SHP77 treated with DMSO at 0.1 percent for 48 hours (cell line): ENCODE measurements around the gene DAW1.
"Not testable (repeated sequence)": the region's sequence is repeated elsewhere in the genome, so short reads cannot be mapped to it uniquely, and the experiment has no call there.

Experiments used
- DNase-seq: peaks from one replicate; lab custom pipeline; 2025; lab: John Stamatoyannopoulos, UW

Gene DAW1, protein sequence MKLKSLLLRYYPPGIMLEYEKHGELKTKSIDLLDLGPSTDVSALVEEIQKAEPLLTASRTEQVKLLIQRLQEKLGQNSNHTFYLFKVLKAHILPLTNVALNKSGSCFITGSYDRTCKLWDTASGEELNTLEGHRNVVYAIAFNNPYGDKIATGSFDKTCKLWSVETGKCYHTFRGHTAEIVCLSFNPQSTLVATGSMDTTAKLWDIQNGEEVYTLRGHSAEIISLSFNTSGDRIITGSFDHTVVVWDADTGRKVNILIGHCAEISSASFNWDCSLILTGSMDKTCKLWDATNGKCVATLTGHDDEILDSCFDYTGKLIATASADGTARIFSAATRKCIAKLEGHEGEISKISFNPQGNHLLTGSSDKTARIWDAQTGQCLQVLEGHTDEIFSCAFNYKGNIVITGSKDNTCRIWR

DNA sequence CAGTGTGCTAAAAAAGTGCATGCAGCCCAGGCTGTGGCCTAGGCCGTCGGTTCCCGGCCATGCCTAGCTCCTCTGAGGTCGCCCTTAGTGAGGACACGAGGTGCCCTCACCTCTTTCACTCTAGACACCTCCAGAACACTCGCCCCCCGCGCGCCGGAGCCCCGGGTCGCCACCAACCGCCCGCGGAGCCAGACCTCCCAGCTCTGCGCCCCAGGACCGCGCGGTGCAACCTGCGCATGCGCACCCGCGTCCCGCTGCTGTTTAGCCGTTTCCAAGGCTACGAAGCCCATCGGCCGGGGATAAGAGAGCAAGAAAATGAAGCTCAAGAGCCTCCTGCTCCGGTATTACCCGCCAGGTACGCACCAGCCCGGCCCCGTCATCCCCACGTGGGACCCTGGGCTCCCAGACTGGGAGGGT, at the start of gene DAW1:
DAW1 (plus strand) TSS at position 257 of the 417 bp plus-strand sequence; CDS start at position 316, 59 bp downstream.
- DNase-seq, result no peak

GRCh38 chr2:227822416-227823003, 48.9 kb upstream of the DAW1 start:
- DNase-seq, result no peak

DNA sequence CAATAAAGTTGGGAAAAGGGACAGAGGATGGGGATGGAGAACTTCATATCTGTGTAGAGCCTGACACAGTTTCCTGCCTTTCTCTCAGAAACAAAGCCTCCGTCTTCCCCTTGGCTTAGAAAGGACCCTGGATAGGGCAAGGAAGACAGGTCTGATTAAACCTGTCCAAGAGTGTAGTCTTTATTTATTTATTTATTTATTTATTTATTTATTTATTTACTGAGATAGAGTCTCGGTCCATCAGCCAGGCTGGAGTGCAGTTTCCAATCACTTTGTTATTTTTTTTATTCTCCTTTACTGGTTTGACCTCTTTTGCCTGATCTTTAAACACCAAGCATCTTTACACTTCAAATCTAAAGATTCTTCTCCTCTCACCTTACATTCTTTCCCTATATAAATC, 47.5 kb upstream of the DAW1 start:
- DNase-seq, result no peak

DNA sequence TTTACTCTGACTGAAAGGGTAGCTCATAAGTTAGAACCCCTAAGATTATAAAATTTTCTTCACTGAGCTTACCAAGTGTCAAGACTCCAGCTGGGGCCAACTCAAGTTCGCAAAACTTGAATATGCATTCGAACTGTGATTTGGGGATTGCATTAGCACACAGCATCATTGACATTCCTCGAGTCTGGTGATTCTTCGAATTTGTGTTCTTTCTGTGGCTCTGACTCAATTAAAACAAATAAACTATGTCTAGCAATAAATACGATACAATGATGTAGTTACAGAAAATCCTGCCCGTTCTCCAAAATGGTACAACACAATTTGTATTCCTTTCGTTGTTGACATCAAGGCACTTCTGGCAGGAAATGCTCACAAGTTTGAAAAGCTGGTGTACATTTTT, 46.7 kb upstream of the DAW1 start:
- no peak for DNase-seq

GRCh38 chr2:227826019-227826521, 45.4 kb upstream of the DAW1 start:
- DNase-seq, result no peak

DNA sequence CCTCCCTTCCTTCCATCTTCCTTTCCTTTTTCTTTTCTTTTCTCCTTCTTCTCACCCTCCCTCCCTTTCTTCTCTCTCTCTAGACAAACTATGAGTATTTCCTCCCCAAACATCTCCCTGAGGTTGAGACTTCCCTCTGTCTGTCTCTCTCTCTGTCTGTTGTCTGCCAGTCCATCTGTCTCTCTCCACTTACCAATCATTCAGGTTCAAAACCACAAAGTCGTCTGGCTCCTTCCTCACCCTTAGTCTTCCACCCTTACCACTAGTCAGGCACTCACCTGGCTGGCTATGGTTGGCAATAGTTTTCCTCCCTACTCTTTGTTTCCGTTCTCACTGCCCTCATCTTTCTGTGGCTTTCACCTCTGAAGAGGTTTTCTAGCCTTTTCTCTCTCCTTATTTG, 44.9 kb upstream of the DAW1 start:
- no peak for DNase-seq

- DNase-seq, result no peak
These were observed 44.3 kb upstream of the DAW1 start for GRCh38 chr2:227827143-227827542.

DNA sequence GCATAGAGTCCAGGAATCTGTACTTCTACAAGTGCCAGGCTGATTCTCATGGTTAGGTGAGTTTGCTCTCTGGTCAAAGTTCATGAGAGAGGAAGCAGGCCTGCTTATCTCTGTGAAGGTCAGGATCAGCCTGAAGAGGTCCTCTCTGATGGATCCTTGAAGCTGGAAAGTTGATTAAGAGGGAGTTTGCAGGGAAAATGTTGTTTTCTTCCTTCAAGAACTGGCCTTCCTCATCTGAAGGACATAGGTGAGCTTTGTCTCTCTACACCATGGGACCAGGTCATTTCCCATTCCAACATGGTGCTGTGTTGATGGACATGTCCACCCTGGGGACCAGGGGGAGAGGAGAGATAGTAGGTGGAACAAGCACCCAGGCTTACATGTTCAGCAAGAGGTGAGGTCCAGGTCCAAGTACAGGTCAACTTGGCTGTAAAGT, 42.9 kb upstream of the DAW1 start:
- no peak for DNase-seq

DNA sequence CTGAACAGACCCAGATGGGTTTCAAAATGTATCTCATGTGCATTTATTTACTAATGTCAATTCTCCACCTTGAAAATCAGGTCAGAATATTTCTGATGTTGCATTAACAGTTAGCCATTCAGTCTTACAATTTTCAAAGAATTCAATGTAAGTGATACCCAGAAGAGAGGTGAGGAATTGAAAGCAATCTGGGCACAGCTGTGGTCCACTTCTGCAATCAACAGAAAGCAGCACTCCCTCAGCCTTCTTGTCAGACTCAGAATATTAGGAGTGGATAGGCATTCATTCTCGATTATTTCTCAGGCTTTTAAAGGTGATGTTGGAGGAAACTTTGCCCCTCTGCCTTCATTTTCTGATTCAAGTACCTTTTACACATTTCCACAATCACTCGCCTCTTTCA, 42.1 kb upstream of the DAW1 start:
- DNase-seq, result no peak

GRCh38 chr2:227834423-227834822, 37.0 kb upstream of the DAW1 start:
- no peak for DNase-seq

- no peak for DNase-seq
These were observed 36.3 kb upstream of the DAW1 start for GRCh38 chr2:227834916-227835650.

- DNase-seq, result not testable (repeated sequence)
These were observed 31.9 kb upstream of the DAW1 start for GRCh38 chr2:227839339-227840129.

GRCh38 chr2:227846831-227847230, 24.6 kb upstream of the DAW1 start:
- DNase-seq, result no peak

DNA sequence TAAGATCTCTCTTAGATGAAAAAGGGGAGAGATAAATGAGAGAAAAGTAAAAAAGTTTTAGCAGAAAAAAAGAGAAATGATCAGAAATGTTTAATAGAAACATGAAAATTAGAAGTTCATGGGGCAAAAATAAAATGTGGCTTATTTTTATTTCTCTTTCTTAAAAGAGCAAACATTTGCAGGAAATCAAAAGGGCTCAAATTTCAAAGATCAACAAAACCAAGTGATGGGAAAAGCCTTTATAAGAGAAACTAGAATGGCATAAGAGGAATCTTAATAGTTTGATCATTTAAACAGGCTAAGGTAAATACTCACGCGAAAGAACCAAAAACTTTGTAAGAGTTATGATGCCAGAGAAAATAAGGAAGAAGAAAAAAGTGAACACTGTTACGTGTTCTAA, 23.3 kb upstream of the DAW1 start:
- no peak for DNase-seq

DNA sequence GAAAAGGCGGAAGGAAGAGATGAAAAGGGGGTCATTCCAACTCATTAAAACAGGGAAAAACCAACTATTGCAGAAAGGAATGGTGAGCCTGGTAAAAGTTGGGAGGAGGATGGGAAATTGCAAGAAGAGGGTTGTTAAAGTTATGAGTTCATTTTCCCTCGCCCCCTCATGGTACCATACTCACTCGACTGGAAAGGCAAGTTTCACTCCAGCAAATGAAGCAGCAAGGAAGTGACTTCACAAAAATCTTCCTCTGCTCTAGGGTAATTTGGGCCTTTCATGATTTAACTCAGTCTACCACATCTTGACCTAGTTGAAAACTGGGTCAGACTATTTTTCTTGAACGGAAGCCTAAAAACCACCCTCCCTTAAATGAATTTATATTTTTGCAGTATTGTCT, 22.8 kb upstream of the DAW1 start:
- DNase-seq, result no peak

GRCh38 chr2:227849906-227850305, 21.5 kb upstream of the DAW1 start:
- no peak for DNase-seq

DNA sequence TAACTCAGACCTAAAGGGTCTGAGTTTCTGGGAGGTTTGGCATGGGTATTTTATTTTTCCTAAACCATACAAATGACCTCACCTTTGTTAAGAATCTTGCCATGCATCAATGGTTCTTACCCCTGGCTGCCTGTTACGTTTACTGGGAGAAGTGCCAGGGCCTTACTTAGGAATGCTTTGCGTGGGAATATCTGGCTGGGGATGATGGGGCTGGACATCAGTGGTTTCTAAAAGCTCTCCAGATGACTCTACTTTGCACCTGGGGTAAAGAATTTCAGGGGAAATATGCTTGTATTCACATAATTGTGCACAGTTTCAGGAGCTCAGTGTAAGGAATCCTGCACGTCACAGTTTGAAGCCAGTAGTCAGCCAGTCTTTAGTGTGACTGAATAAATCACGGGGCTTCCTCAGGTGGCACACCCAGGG, 18.2 kb upstream of the DAW1 start:
- DNase-seq, result no peak

- DNase-seq, result no peak
These were observed 17.6 kb upstream of the DAW1 start for GRCh38 chr2:227853765-227854271.

- no peak for DNase-seq
These were observed 16.0 kb upstream of the DAW1 start for GRCh38 chr2:227855440-227855839.

GRCh38 chr2:227856697-227857096, 14.7 kb upstream of the DAW1 start:
- no peak for DNase-seq

GRCh38 chr2:227860221-227860641, 11.2 kb upstream of the DAW1 start:
- DNase-seq, result no peak

DNA sequence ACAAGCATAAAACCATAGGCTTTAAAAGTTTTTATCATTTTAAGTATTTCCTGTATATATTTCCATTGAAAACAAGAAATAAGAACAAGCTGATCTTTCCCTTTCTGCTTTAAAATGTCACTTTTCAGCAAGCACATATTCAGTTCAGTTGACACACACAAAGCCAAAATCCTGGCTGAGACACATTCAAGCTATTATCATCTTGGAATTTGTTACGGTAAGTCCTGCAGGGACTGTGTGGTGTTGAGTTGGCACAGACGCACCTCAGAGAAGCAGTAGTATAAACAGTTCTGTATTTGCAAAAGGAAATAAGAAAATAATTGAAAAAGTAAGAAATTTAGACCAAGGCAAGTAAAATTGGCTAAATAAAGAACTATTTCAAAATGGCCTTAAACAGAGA, 10.4 kb upstream of the DAW1 start:
- no peak for DNase-seq
